Endothelial cell of umbilical vein (primary cell): Measurements from ENCODE around the gene LDLRAD4. TPM values are rescaled to one million over a fixed set of nuclear protein-coding genes. Genes with fewer than 3 reads are reported as not detected.

Experiments
- BruUV-seq: library from RNA; stranded (reverse); fragments of 400-500 nt; replicated peaks from 2 replicates; lab custom pipeline; 2021; lab: Mats Ljungman, UMichigan
- CTCF ChIA-PET: fragments of 300-600, 350-600 bp; sonication (Branson Sonifier 250); formaldehyde crosslinking; loops from one replicate; lab custom pipeline; 2021; ENCODE audit warnings: antibody characterized with exemption, inconsistent platforms; lab: Charles Lee
- POLR2A ChIA-PET: fragments of 300-600, 350-600 bp; sonication (Branson Sonifier 250); formaldehyde crosslinking; loops from one replicate; lab custom pipeline; 2021; ENCODE audit warnings: antibody characterized with exemption, inconsistent platforms; lab: Charles Lee
- DNase-seq: peaks from one replicate; pipeline ENCODE4 v3.0.0-alpha.2; 2011; ENCODE audit warnings: low read depth, low spot score
- FAIRE-seq: peaks from 2 replicates; lab custom pipeline; 2011; peaks lifted over from hg19 to GRCh38; lab: Jason Lieb, UNC
- H2AFZ ChIP-seq: 2 replicates; pipeline ENCODE4 v1.6.0; 2012; ENCODE audit warnings: low read depth, low read length, control low read depth, inconsistent platforms
- H3K27ac ChIP-seq: 2 replicates; pipeline ENCODE4 v1.5.1; 2011; ENCODE audit warnings: low read depth, mild to moderate bottlenecking, control low read depth, low read length, moderate library complexity; ENCODE audit not compliant: insufficient read depth
- H3K27me3 ChIP-seq, 2 experiments: 2 replicates each; pipeline versions ENCODE4 v1.6.0 to v1.6.1; 2011; ENCODE audit warnings: low read length in 2 of 2, mixed read lengths in 1 of 2; ENCODE audit not compliant: control insufficient read depth in 2 of 2, insufficient read depth in 2 of 2
- H3K36me3 ChIP-seq, 2 experiments: 2 replicates in 1 of 2; 3 replicates in 1 of 2; pipeline ENCODE4 v1.5.1; 2011; ENCODE audit warnings: low read length in 2 of 2, mild to moderate bottlenecking in 1 of 2, moderate library complexity in 1 of 2; ENCODE audit not compliant: control insufficient read depth in 2 of 2, insufficient read depth in 2 of 2; ENCODE audit errors: extremely low read depth in 1 of 2
- H3K4me1 ChIP-seq: 3 replicates; pipeline ENCODE4 v1.5.1; 2011; ENCODE audit warnings: mild to moderate bottlenecking, low read length; ENCODE audit not compliant: control insufficient read depth, insufficient read depth; ENCODE audit errors: extremely low read depth
- H3K4me2 ChIP-seq: 2 replicates; pipeline ENCODE4 v1.6.1; 2011; ENCODE audit warnings: low read length, control low read depth, mixed read lengths; ENCODE audit not compliant: insufficient read depth
- H3K4me3 ChIP-seq, 3 experiments: fragments of 200-600 bp in 1 of 3; sonication (generic), shearing (Covaris generic) in 1 of 3; replicated peaks in 1 of 3; 2 replicates each; pipeline ENCODE4 v1.5.1; 2011 to 2016; ENCODE audit warnings: control low read depth in 3 of 3, low read length in 3 of 3, mild to moderate bottlenecking in 2 of 3, inconsistent platforms in 1 of 3, low read depth in 1 of 3, moderate library complexity in 1 of 3; ENCODE audit not compliant: insufficient read depth in 1 of 3
- H3K79me2 ChIP-seq: 2 replicates; pipeline ENCODE4 v1.6.0; 2012; ENCODE audit warnings: low read length, inconsistent platforms; ENCODE audit not compliant: control insufficient read depth, insufficient read depth
- H3K9ac ChIP-seq: replicated peaks from 2 replicates; pipeline ENCODE3; 2011; ENCODE audit warnings: low read length, control low read depth; ENCODE audit not compliant: insufficient read depth; ENCODE audit errors: extremely low read depth
- H3K9me1 ChIP-seq: replicated peaks from 3 replicates; pipeline ENCODE4 v1.6.0; 2011; ENCODE audit warnings: mild to moderate bottlenecking, low read length; ENCODE audit not compliant: control insufficient read depth, insufficient read depth; ENCODE audit errors: extremely low read depth
- H3K9me3 ChIP-seq: replicated peaks from 2 replicates; pipeline ENCODE4 v1.5.1; 2012; ENCODE audit warnings: low read length, inconsistent platforms; ENCODE audit not compliant: control insufficient read depth, insufficient read depth
- H4K20me1 ChIP-seq: replicated peaks from 2 replicates; pipeline ENCODE3; 2011; ENCODE audit warnings: mild to moderate bottlenecking, low read length; ENCODE audit not compliant: control insufficient read depth, insufficient read depth; ENCODE audit errors: extremely low read depth
- CTCF ChIP-seq, 2 donors: IDR thresholded peaks; 1 replicate in 1 of 2; 2 replicates in 1 of 2; pipeline ENCODE4 v1.5.1; 2011; ENCODE audit warnings: low read length in 2 of 2, mild to moderate bottlenecking in 2 of 2, moderate library complexity in 2 of 2, control low read depth in 1 of 2, inconsistent platforms in 1 of 2, low read depth in 1 of 2; ENCODE audit not compliant: insufficient read depth in 1 of 2; ENCODE audit errors: extremely low read depth in 1 of 2
- EZH2 ChIP-seq: IDR thresholded peaks from 2 replicates; pipeline ENCODE4 v1.6.1; 2012; ENCODE audit warnings: borderline replicate concordance, low read depth, mild to moderate bottlenecking, moderate library complexity, low read length, inconsistent platforms; ENCODE audit not compliant: severe bottlenecking
- FOS ChIP-seq: IDR thresholded peaks from 2 replicates; pipeline ENCODE4 v1.6.1; 2011; ENCODE audit warnings: mild to moderate bottlenecking, low read length, moderate library complexity, borderline replicate concordance; ENCODE audit not compliant: insufficient read depth
- GATA2 ChIP-seq: IDR thresholded peaks from 2 replicates; pipeline ENCODE4 v1.7.0; 2011; ENCODE audit warnings: low read depth, mild to moderate bottlenecking, moderate library complexity, mixed read lengths, low read length; ENCODE audit not compliant: insufficient read length, insufficient read depth
- JUN ChIP-seq: IDR thresholded peaks from 2 replicates; pipeline ENCODE4 v1.6.1; 2011; ENCODE audit warnings: borderline replicate concordance, low read depth; ENCODE audit not compliant: insufficient read length, insufficient read depth
- MYC ChIP-seq: IDR thresholded peaks from one replicate; pipeline ENCODE4 v1.6.1; 2011; ENCODE audit warnings: mild to moderate bottlenecking, low read depth, low read length
- POLR2A ChIP-seq: IDR thresholded peaks from 2 replicates; pipeline ENCODE4 v1.6.1; 2012; ENCODE audit warnings: low read depth, mild to moderate bottlenecking, control low read depth, low read length
- POLR2AphosphoS5 ChIP-seq: IDR thresholded peaks from 2 replicates; pipeline ENCODE4 v1.6.1; 2012; ENCODE audit warnings: low read depth, mild to moderate bottlenecking, control low read depth, low read length, moderate library complexity; ENCODE audit not compliant: insufficient read depth
- dilution Hi-C: fragments of 300-500 bp; cut with MboI; formaldehyde crosslinking; loops from one replicate; pipeline ENCODE4 v1.15.0; 2019; ENCODE audit warnings: low sequenced_read_pairs; ENCODE audit not compliant: extremely low pct_ligation_motif_present
- intact Hi-C: fragments of 100-400 bp; cut with micrococcal nuclease; formaldehyde crosslinking; loops from one replicate; pipeline ENCODE4 v1.10.0; 2022
- polyA plus RNA-seq, 4 experiments: library from polyadenylated mRNA; depleted of rRNA in 3 of 4; stranded (reverse) in 3 of 4; unstranded in 1 of 4; fragments of >200 nt; gene quantifications; 2 replicates each; pipeline versions ENCODE4 v1.2.1 to v1.2.3, GENCODE V29; 2011 to 2012; ENCODE audit warnings: missing spikeins in 1 of 4
- total RNA-seq: library from RNA; stranded (reverse); gene quantifications from 2 replicates; pipeline ENCODE4 v1.2.3, GENCODE V29; 2021
- TF ChIP-seq, protein P1 (sequence below): IDR thresholded peaks from 2 replicates; pipeline ENCODE4 v1.6.1; 2011; ENCODE audit not compliant: insufficient read depth, insufficient read length

The LDLRAD4 gene
- total and polyA plus RNA-seq, 2 donors (not counting 3 experiments of a cell fraction or from before 2014, with no cell fraction given) = 5.2 to 6.5 TPM

DNA sequence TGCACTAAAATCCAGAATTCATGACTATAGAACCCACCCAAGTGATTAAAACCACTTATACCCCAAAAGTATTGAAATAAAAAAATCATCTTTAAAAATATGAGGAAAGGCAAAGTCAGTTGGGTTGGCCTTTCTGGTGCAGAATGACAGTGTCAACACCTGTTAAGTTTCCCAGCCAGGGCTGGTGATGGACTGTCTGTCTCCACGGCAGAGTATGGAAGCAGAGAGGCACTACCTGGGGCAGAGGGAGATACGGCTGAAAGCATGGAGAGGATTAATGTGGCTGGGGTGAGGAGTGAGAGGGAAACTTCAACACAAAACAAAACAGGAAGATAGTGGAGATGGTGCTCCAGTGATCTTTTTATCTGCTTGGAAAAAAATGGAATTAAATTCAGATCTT lies 292.0 kb downstream of the LDLRAD4 start:
- Histone ChIP-seq H3K27ac (no peak overlapping the region), H3K9ac (no peak overlapping the region), H3K9me1 (no peaks in the 10 kb centered on the region), H3K4me1 (no peaks in the 10 kb centered on the region), H3K27me3 (no peaks in the 10 kb centered on the region), H2AFZ (no peak overlapping the region), H3K79me2 (no peaks in the 10 kb centered on the region), H3K4me3 (no peak overlapping the region), H4K20me1 (no peaks in the 10 kb centered on the region), H3K4me2 (no peak overlapping the region), H3K9me3 (no peaks in the 10 kb centered on the region), H3K36me3 (no peaks in the 10 kb centered on the region)
- DNase-seq = no peak
- intact Hi-C loops (no loop called here), dilution Hi-C loops (no loop called here)
- TF ChIP-seq GATA2 (no peak), JUN (no peak), FOS (no peak), CTCF (IDR thresholded peaks at IDR 0.05; ENCODE audit: extremely low read depth in 1 of 2, insufficient read depth in 1 of 2, low read depth in 1 of 2, low read length in 2 of 2) (no peak), MYC (no peak), POLR2AphosphoS5 (no peak), EZH2 (no peak), POLR2A (no peak)
- TF ChIP-seq, protein P1, sequence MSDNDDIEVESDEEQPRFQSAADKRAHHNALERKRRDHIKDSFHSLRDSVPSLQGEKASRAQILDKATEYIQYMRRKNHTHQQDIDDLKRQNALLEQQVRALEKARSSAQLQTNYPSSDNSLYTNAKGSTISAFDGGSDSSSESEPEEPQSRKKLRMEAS = no peak
- FAIRE-seq = no peak
- CTCF ChIA-PET = interaction anchor here (1.6 kb wide), 1 partner anchor 20 kb away, joined by 4 read pairs; no protein-coding TSS in a partner anchor
- POLR2A ChIA-PET = no interaction called here
- no TSS peak for BruUV-seq
